Neural progenitor cell (in vitro differentiated cells): ENCODE results near the gene ZXDC. TPM values are rescaled to one million over a fixed set of nuclear protein-coding genes. Genes with fewer than 3 reads are reported as not detected.
A peak's percentile ranks its signal among the peaks of the same experiment; 100 is the strongest.

Source experiments
- DNase-seq: peaks from one replicate; pipeline ENCODE4 v3.0.0-alpha.2; 2016; ENCODE audit warnings: low spot score
- H2AFZ ChIP-seq: fragments of 200-600 bp; sonication (generic); replicated peaks from 2 replicates; pipeline ENCODE4 v1.6.1; 2016; ENCODE audit warnings: antibody characterized with exemption
- H3F3A ChIP-seq: fragments of 200-600 bp; sonication (generic); 2 replicates; pipeline ENCODE4 v1.6.1; 2016; ENCODE audit warnings: antibody characterized with exemption, low read depth
- H3K27ac ChIP-seq: fragments of 200-600 bp; sonication (generic); 2 replicates; pipeline ENCODE4 v1.5.1; 2016; ENCODE audit warnings: mild to moderate bottlenecking
- H3K27me3 ChIP-seq: fragments of 200-600 bp; sonication (generic); 2 replicates; pipeline ENCODE4 v1.6.1; 2016; ENCODE audit warnings: mild to moderate bottlenecking, moderate library complexity
- H3K36me3 ChIP-seq: fragments of 200-600 bp; sonication (generic); 2 replicates; pipeline ENCODE4 v1.5.1; 2016
- H3K4me1 ChIP-seq: fragments of 200-600 bp; sonication (generic); 2 replicates; pipeline ENCODE4 v1.6.1; 2016; ENCODE audit warnings: mixed run types
- H3K4me2 ChIP-seq: fragments of 200-600 bp; sonication (generic); 2 replicates; pipeline ENCODE4 v1.6.1; 2016
- H3K4me3 ChIP-seq: fragments of 200-600 bp; sonication (generic); 2 replicates; pipeline ENCODE4 v1.5.1; 2016
- H3K79me2 ChIP-seq: fragments of 200-600 bp; sonication (generic); 2 replicates; pipeline ENCODE4 v1.6.1; 2016; ENCODE audit warnings: low read depth
- H3K9ac ChIP-seq: fragments of 200-600 bp; sonication (generic); 2 replicates; pipeline ENCODE4 v1.6.1; 2016
- H3K9me3 ChIP-seq: fragments of 200-600 bp; sonication (generic); 2 replicates; pipeline ENCODE4 v1.5.1; 2016; ENCODE audit warnings: low read depth
- H4K20me1 ChIP-seq: fragments of 200-600 bp; sonication (generic); 2 replicates; pipeline ENCODE4 v1.6.1; 2016; ENCODE audit warnings: low read depth
- H3K27ac Mint-ChIP-seq: 3 replicates; pipeline ENCODE4 v1.8.0; 2021; ENCODE audit warnings: mixed read lengths
- H3K27me3 Mint-ChIP-seq: 2 replicates; pipeline ENCODE4 v1.8.0; 2022; ENCODE audit warnings: low read depth, mild to moderate bottlenecking, inconsistent platforms, moderate library complexity, mixed read lengths; ENCODE audit not compliant: insufficient read depth
- H3K36me3 Mint-ChIP-seq: 3 replicates; pipeline ENCODE4 v1.8.0; 2021; ENCODE audit warnings: mixed read lengths
- H3K4me1 Mint-ChIP-seq: 3 replicates; pipeline ENCODE4 v1.8.0; 2021; ENCODE audit warnings: mixed read lengths
- H3K4me3 Mint-ChIP-seq: 3 replicates; pipeline ENCODE4 v1.8.0; 2021; ENCODE audit warnings: mild to moderate bottlenecking, moderate library complexity, mixed read lengths
- H3K9me3 Mint-ChIP-seq: 3 replicates; pipeline ENCODE4 v1.8.0; 2020; ENCODE audit warnings: mixed read lengths
- EZH2 ChIP-seq: fragments of 200-600 bp; sonication (generic); IDR thresholded peaks from 2 replicates; pipeline ENCODE4 v1.6.1; 2017; ENCODE audit warnings: antibody characterized with exemption, mild to moderate bottlenecking, moderate library complexity
- EZH2phosphoT487 ChIP-seq: fragments of 200-600 bp; sonication (generic); IDR thresholded peaks from 2 replicates; pipeline ENCODE4 v1.6.1; 2017; ENCODE audit warnings: antibody characterized with exemption
- total RNA-seq: library from RNA; depleted of rRNA; stranded (reverse); fragments of >200 nt; gene quantifications from 2 replicates; pipeline ENCODE4 v1.2.3, GENCODE V29; 2015; ENCODE audit warnings: low replicate concordance
- TF ChIP-seq, protein P1 (sequence below): fragments of 200-600 bp; sonication (generic); IDR thresholded peaks from 2 replicates; pipeline ENCODE4 v1.5.1; 2017; ENCODE audit warnings: antibody characterized with exemption, mild to moderate bottlenecking

The ZXDC gene
- total RNA-seq, 1 donor from 2014 or later: 12.4 TPM

DNA sequence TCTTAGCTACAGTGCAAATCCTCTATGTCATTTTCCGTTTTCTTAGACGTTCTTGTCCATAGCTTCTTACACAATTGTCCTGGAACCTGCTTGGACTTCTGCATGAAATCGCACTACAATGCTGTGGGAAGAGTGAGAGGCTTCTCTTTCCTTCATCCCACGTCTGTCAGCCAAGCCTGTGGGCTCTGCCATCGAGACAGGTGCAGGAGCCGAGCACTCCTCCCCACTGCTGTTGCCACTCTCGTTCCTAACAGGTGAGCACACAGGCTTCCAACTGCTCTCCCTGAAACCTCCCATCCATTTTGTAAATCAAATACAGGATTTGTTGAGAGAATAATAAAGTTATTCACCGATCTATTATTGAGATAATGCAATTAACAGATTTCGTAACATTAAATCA, 23.5 kb downstream of the ZXDC start:
- Histone ChIP-seq H3K27me3 (no peaks in the 10 kb centered on the region), H3K4me3 (no peak overlapping the region), H3K79me2 (peaks cover 7% of the 10 kb centered on the region), H3K9ac (no peak overlapping the region), H3K9me3 (no peaks in the 10 kb centered on the region), H2AFZ (no peak overlapping the region), H4K20me1 (peaks cover 17% of the 10 kb centered on the region), H3K4me1 (no peaks in the 10 kb centered on the region), H3K27ac (no peak overlapping the region), H3K4me2 (no peak overlapping the region), H3K36me3 (peaks cover 4% of the 10 kb centered on the region), H3F3A (no peaks in the 10 kb centered on the region)
- H3K36me3 Mint-ChIP-seq: peaks cover 28% of the 10 kb centered on the region
- no peak overlapping the region for H3K4me3 Mint-ChIP-seq
- no peak overlapping the region for H3K27ac Mint-ChIP-seq
- H3K9me3 Mint-ChIP-seq: no peaks in the 10 kb centered on the region
- DNase-seq: no peak
- TF ChIP-seq, protein P1, sequence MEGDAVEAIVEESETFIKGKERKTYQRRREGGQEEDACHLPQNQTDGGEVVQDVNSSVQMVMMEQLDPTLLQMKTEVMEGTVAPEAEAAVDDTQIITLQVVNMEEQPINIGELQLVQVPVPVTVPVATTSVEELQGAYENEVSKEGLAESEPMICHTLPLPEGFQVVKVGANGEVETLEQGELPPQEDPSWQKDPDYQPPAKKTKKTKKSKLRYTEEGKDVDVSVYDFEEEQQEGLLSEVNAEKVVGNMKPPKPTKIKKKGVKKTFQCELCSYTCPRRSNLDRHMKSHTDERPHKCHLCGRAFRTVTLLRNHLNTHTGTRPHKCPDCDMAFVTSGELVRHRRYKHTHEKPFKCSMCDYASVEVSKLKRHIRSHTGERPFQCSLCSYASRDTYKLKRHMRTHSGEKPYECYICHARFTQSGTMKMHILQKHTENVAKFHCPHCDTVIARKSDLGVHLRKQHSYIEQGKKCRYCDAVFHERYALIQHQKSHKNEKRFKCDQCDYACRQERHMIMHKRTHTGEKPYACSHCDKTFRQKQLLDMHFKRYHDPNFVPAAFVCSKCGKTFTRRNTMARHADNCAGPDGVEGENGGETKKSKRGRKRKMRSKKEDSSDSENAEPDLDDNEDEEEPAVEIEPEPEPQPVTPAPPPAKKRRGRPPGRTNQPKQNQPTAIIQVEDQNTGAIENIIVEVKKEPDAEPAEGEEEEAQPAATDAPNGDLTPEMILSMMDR: no peak
- TF ChIP-seq EZH2phosphoT487 (no peak), EZH2 (no peak)
- H3K27me3 Mint-ChIP-seq: peaks cover 3% of the 10 kb centered on the region
- peaks cover 19% of the 10 kb centered on the region for H3K4me1 Mint-ChIP-seq

DNA sequence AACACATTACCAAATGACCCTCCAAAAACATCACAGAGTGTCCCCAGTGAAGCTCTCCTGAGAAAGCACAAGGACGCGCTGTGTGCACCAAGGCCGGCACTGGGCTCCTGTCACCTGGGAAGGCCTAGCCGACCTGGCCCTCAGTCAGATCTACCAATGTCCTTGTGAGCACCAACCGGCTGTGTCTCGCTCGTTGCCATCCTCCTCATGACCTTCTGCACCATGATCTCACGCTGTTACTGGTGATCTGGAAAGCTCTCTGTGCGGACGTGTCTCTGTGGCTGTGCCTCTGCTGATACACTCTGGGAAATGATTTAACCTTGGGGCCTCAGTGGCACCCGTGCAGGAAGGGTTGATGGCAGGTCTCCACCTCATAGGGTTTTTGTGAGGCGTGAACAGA, 24.2 kb downstream of the ZXDC start:
- Histone ChIP-seq H3K4me2 (no peak overlapping the region), H3K4me3 (no peak overlapping the region), H3F3A (no peaks in the 10 kb centered on the region), H3K4me1 (peaks cover 5% of the 10 kb centered on the region), H2AFZ (no peak overlapping the region), H3K9ac (no peak overlapping the region), H3K27me3 (no peaks in the 10 kb centered on the region), H4K20me1 (peaks cover 10% of the 10 kb centered on the region), H3K9me3 (no peaks in the 10 kb centered on the region), H3K27ac (no peak overlapping the region), H3K36me3 (peaks cover 4% of the 10 kb centered on the region), H3K79me2 (peaks cover 7% of the 10 kb centered on the region)
- Mint-ChIP-seq H3K4me1 (peaks cover 18% of the 10 kb centered on the region), H3K27me3 (peaks cover 3% of the 10 kb centered on the region), H3K36me3 (peaks cover 22% of the 10 kb centered on the region), H3K27ac (peak overlapping the region; percentile 42), H3K4me3 (no peak overlapping the region), H3K9me3 (no peaks in the 10 kb centered on the region)
- DNase-seq: no peak
- TF ChIP-seq, protein P1: no peak
- no peak for TF ChIP-seq EZH2

DNA sequence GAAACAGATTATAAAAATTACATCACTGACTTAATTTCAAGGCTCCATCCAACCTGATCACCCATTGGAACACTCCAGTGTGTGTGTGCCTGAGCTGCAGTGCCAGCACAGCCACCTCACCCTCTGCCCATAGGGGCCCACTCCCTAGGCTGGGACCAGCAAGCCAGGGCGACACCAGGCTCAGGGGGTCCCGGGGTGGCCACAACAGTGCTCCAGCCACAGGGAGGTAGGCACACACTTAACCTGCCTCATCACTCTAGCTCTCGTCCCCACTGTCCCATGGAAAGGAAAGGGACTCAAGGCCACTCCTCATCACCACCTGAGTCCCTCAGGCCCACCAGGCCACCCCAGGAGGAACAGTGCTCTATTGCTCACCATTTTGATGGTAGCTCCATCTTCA, 24.9 kb downstream of the ZXDC start:
- H3K27me3 Mint-ChIP-seq: peaks cover 3% of the 10 kb centered on the region
- no peak for DNase-seq
- Histone ChIP-seq H3K27ac (no peak overlapping the region), H3K79me2 (peaks cover 7% of the 10 kb centered on the region), H3K36me3 (peaks cover 4% of the 10 kb centered on the region), H3K9me3 (no peaks in the 10 kb centered on the region), H3K9ac (no peak overlapping the region), H3K27me3 (no peaks in the 10 kb centered on the region), H3K4me2 (no peak overlapping the region), H3K4me1 (peaks cover 7% of the 10 kb centered on the region), H2AFZ (no peak overlapping the region), H4K20me1 (peaks cover 6% of the 10 kb centered on the region), H3K4me3 (no peak overlapping the region), H3F3A (no peaks in the 10 kb centered on the region)
- peaks cover 20% of the 10 kb centered on the region for H3K36me3 Mint-ChIP-seq
- H3K4me3 Mint-ChIP-seq: no peak overlapping the region
- TF ChIP-seq, protein P1: no peak
- no peak for TF ChIP-seq EZH2
- TF ChIP-seq EZH2phosphoT487: no peak
- H3K4me1 Mint-ChIP-seq: peaks cover 16% of the 10 kb centered on the region
- no peak overlapping the region for H3K27ac Mint-ChIP-seq
- no peaks in the 10 kb centered on the region for H3K9me3 Mint-ChIP-seq
